ENCODE measurements around the gene MAD2L2.

MAD2L2 gene

GRCh38 chr1:11657654-11658053 lies 23.3 kb downstream of the MAD2L2 start:
- no peak overlapping the region for H3K27ac ChIP-seq
- H3K4me3 ChIP-seq: no peak overlapping the region

- Histone ChIP-seq H3K27ac (peak overlapping the region in 18 of 21 experiments; percentile 4 to 87 (median 68)), H3K4me3 (peak overlapping the region; percentile 56 to 83 (median 67))
These were observed 25.8 kb downstream of the MAD2L2 start for GRCh38 chr1:11654939-11655808.

- Histone ChIP-seq H3K4me3 (peak within 1 kb of the TSS; percentile 56 to 83 (median 67)), H3K27ac (peak within 1 kb of the TSS in 19 of 21 experiments; percentile 4 to 87 (median 69))
These were observed 26.6 kb downstream of the MAD2L2 start, which contains the start of the genes FBXO2 and FBXO44 for GRCh38 chr1:11654137-11654938. FBXO2 (minus strand) TSS chr1:11654429; CDS start chr1:11654340, 89 bp downstream. FBXO44 (plus strand) TSS chr1:11654877; CDS start chr1:11655836, 959 bp downstream.

- H3K4me3 ChIP-seq: peak overlapping the region; percentile 56 to 83 (median 67)
- peak overlapping the region in 11 of 21 experiments; percentile 11 to 87 (median 71) for H3K27ac ChIP-seq
These were observed 27.1 kb downstream of the MAD2L2 start for GRCh38 chr1:11653861-11654136.

- peak overlapping the region in 1 of 7 experiments; percentile 60 for H3K4me3 ChIP-seq
- H3K27ac ChIP-seq: peak overlapping the region in 8 of 21 experiments; percentile 11 to 87 (median 76)
These were observed 27.7 kb downstream of the MAD2L2 start for GRCh38 chr1:11653101-11653860.

- Histone ChIP-seq H3K27ac (no peak overlapping the region), H3K4me3 (no peak overlapping the region)
These were observed 28.7 kb downstream of the MAD2L2 start for GRCh38 chr1:11652203-11652780.

GRCh38 chr1:11651017-11651416 lies 29.9 kb downstream of the MAD2L2 start:
- peak overlapping the region in 1 of 21 experiments; percentile 26 for H3K27ac ChIP-seq
- no peak overlapping the region for H3K4me3 ChIP-seq

GRCh38 chr1:11650331-11650991 lies 30.5 kb downstream of the MAD2L2 start:
- H3K27ac ChIP-seq: peak overlapping the region in 3 of 21 experiments; percentile 17 to 26 (median 18)
- no peak overlapping the region for H3K4me3 ChIP-seq

GRCh38 chr1:11649624-11650330 lies 31.2 kb downstream of the MAD2L2 start:
- H3K4me3 ChIP-seq: no peak overlapping the region
- H3K27ac ChIP-seq: no peak overlapping the region

GRCh38 chr1:11649237-11649623 lies 31.7 kb downstream of the MAD2L2 start:
- Histone ChIP-seq H3K4me3 (no peak overlapping the region), H3K27ac (no peak overlapping the region)

GRCh38 chr1:11648732-11649158 lies 32.2 kb downstream of the MAD2L2 start:
- Histone ChIP-seq H3K27ac (peak overlapping the region in 1 of 21 experiments; percentile 4), H3K4me3 (no peak overlapping the region)

- peak overlapping the region in 1 of 21 experiments; percentile 62 for H3K27ac ChIP-seq
These were observed 32.9 kb downstream of the MAD2L2 start for GRCh38 chr1:11648039-11648438.

GRCh38 chr1:11647333-11647732 lies 33.6 kb downstream of the MAD2L2 start:
- no peak overlapping the region for H3K4me3 ChIP-seq
- H3K27ac ChIP-seq: peak overlapping the region in 2 of 21 experiments; percentile 19 to 62

More at GRCh38 chr1:11648039-11648438, 32.9 kb downstream of the MAD2L2 start:
- H3K4me3 ChIP-seq: no peak overlapping the region

- H3K27ac ChIP-seq: no peak overlapping the region
These were observed 34.6 kb downstream of the MAD2L2 start for GRCh38 chr1:11646317-11646716.

GRCh38 chr1:11645670-11646265 lies 35.2 kb downstream of the MAD2L2 start:
- Histone ChIP-seq H3K4me3 (no peak overlapping the region), H3K27ac (no peak overlapping the region)

More at GRCh38 chr1:11646317-11646716, 34.6 kb downstream of the MAD2L2 start:
- H3K4me3 ChIP-seq: no peak overlapping the region

GRCh38 chr1:11645270-11645669 lies 35.7 kb downstream of the MAD2L2 start:
- no peak overlapping the region for H3K27ac ChIP-seq
- no peak overlapping the region for H3K4me3 ChIP-seq

GRCh38 chr1:11643782-11644181 lies 37.2 kb downstream of the MAD2L2 start:
- Histone ChIP-seq H3K27ac (no peak overlapping the region), H3K4me3 (no peak overlapping the region)

Data from skin epidermis (tissue), 12 donors.